HFF-Myc (cell line): ENCODE results near the gene MLX.
"Not testable (repeated sequence)": the region's sequence is repeated elsewhere in the genome, so short reads cannot be mapped to it uniquely, and the experiment has no call there.

Experiments
- DNase-seq: peaks from one replicate; pipeline ENCODE4 v3.0.0-alpha.2; 2011; ENCODE audit warnings: low read depth; ENCODE audit errors: extremely low read depth
- H3K4me3 ChIP-seq: replicated peaks from 2 replicates; pipeline ENCODE4 v1.5.1; 2011; ENCODE audit warnings: low read depth, mild to moderate bottlenecking, control low read depth, low read length
- TF ChIP-seq, protein P1 (sequence below): IDR thresholded peaks from 2 replicates; pipeline ENCODE4 v1.5.1; 2012; ENCODE audit warnings: mild to moderate bottlenecking, low read depth, low read length, control low read depth; ENCODE audit errors: missing control alignments

Gene MLX

GRCh38 chr17:42536372-42537155 is 30.3 kb upstream of the MLX start:
- TF ChIP-seq, protein P1, sequence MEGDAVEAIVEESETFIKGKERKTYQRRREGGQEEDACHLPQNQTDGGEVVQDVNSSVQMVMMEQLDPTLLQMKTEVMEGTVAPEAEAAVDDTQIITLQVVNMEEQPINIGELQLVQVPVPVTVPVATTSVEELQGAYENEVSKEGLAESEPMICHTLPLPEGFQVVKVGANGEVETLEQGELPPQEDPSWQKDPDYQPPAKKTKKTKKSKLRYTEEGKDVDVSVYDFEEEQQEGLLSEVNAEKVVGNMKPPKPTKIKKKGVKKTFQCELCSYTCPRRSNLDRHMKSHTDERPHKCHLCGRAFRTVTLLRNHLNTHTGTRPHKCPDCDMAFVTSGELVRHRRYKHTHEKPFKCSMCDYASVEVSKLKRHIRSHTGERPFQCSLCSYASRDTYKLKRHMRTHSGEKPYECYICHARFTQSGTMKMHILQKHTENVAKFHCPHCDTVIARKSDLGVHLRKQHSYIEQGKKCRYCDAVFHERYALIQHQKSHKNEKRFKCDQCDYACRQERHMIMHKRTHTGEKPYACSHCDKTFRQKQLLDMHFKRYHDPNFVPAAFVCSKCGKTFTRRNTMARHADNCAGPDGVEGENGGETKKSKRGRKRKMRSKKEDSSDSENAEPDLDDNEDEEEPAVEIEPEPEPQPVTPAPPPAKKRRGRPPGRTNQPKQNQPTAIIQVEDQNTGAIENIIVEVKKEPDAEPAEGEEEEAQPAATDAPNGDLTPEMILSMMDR: no peak
- H3K4me3 ChIP-seq: peak overlapping the region; percentile 69
- peak; percentile 38 for DNase-seq

DNA sequence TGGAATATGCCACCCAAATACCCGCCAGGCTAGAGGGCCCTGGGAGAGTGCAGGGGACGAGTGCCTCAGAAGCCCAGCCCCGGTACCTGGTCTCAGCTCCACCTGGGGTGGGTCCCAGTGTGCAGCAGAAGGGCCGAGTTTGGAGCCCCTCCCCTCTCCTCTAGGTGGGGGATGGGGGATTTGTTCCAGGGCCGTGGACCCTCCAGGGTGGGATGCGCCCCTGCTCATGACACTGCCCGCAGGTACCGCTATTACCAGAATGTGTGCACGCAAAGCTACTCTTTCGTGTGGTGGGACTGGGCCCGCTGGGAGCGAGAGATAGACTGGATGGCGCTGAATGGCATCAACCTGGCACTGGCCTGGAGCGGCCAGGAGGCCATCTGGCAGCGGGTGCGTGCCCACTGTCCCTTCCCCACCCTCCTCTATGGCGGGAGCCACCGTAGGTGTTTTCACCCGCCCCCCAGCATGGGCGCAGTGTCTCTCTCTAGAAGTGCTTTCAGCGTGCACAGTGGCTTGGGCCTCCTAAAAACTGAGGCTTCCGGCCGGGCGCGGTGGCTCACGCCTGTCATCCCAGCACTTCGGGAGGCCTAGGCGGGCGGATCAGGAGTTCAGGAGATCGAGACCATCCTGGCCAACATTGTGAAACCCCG is 29.6 kb upstream of the MLX start:
- TF ChIP-seq, protein P1: no peak
- H3K4me3 ChIP-seq: peak overlapping the region; percentile 69
- no peak for DNase-seq

DNA sequence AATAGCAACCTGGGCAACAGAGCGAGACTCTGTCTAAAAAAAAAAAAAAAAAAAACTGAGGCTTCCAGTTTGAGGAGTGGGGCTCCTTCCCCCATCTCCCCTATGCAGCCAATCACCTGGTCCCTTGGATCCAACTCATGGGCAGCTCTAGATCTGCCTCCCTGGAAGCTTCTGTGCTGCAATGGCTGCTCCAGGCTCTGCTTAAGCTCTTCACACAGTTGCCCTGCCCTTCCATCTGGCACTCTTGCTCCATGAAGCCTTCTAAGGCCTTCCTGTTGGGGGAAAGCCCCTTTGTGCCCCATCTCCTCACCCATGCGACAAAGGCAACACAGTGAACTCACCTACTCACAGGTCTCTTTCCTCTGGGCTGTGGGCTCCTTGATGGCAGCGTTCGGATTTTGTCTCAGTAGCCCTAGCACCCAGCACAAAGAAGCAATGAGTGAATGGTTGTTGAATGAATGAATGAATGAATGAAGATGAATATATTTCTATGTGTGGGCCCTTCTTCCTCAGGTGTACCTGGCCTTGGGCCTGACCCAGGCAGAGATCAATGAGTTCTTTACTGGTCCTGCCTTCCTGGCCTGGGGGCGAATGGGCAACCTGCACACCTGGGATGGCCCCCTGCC is 29.0 kb upstream of the MLX start:
- no peak for DNase-seq
- H3K4me3 ChIP-seq: no peak overlapping the region
- TF ChIP-seq, protein P1: no peak

- no peak for DNase-seq
- TF ChIP-seq, protein P1: no peak
- H3K4me3 ChIP-seq: no peak overlapping the region
Observed at GRCh38 chr17:42538482-42538881, 28.4 kb upstream of the MLX start.

- H3K4me3 ChIP-seq, DNase-seq: not testable (repeated sequence)
Observed at GRCh38 chr17:42540558-42540957, 26.3 kb upstream of the MLX start.

DNA sequence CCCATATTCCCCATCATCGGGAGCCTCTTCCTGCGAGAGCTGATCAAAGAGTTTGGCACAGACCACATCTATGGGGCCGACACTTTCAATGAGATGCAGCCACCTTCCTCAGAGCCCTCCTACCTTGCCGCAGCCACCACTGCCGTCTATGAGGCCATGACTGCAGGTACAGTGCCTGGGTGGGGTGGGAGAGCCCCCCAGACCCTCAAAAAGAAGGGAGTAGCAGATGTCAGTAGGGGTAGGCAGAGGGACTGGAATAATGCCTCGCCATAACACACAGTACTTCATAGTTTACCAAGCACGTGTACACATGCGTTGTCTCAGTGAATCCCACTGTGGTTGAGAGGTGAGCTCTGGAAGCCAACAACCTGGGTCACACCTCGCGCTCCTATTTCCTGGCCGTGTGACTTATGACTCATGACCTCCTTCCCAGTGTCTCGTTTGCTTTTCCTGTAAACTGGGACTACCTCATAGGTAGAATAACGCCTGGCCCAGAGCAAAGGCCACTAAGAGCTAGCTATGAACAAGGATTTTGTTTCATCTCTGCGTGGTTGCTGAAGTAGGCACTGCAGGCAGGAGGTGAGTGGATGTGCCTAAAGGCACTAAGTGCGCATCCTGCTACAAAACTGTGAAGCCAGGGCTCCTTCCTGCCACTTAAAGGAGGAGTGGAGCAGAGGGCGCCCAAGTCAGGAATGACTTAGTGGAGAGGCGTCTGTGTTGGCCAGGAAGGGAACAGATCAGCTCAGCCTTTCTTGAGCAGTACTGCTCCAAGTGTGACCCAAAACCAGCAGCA is 25.7 kb upstream of the MLX start:
- H3K4me3 ChIP-seq: no peak overlapping the region
- TF ChIP-seq, protein P1: no peak
- no peak for DNase-seq
